Left ventricle myocardium inferior (tissue), 1 donor: ENCODE results near the gene CDH4. TPM values are rescaled to one million over a fixed set of nuclear protein-coding genes. Genes with fewer than 3 reads are reported as not detected.

Experiments used
- DNase-seq: peaks from one replicate; pipeline ENCODE4 v3.0.0-alpha.2; 2020
- H3K27ac ChIP-seq: fragments of 200-600 bp; replicated peaks from 2 replicates; pipeline ENCODE4 v1.8.0; 2021
- H3K27me3 ChIP-seq: fragments of 200-600 bp; 2 replicates; pipeline ENCODE4 v1.8.0; 2021; ENCODE audit warnings: low read depth
- H3K36me3 ChIP-seq: fragments of 200-600 bp; 2 replicates; pipeline ENCODE4 v1.8.0; 2021
- H3K4me1 ChIP-seq: fragments of 200-600 bp; 2 replicates; pipeline ENCODE4 v1.8.0; 2021
- H3K4me3 ChIP-seq: fragments of 200-600 bp; 2 replicates; pipeline ENCODE4 v1.8.0; 2021; ENCODE audit warnings: mild to moderate bottlenecking, moderate library complexity
- H3K9me3 ChIP-seq: fragments of 200-600 bp; replicated peaks from 2 replicates; pipeline ENCODE4 v1.8.0; 2021
- intact Hi-C: fragments of 100-400 bp; cut with micrococcal nuclease; formaldehyde crosslinking; loops from one replicate; pipeline ENCODE4 v1.11.0; 2022
- total RNA-seq: library from RNA; stranded (reverse); fragmentation: NEBNext Ultra II Directional; extraction: Animal tissue kit (Norgen Biotek cat#: 25700); gene quantifications from one replicate; pipeline ENCODE4 v1.2.1, GENCODE V29; 2021
- TF ChIP-seq, protein P1 (sequence below): fragments of 200-600 bp; IDR thresholded peaks from 2 replicates; pipeline ENCODE4 v1.8.0; 2021; ENCODE audit warnings: antibody characterized with exemption, mild to moderate bottlenecking, borderline replicate concordance
- donor health status: DM: no; HTN: yes; CAD: no; lungs with severe emphysema.

Gene CDH4
- total RNA-seq, 1 donor from 2014 or later = 0.05 TPM

DNA sequence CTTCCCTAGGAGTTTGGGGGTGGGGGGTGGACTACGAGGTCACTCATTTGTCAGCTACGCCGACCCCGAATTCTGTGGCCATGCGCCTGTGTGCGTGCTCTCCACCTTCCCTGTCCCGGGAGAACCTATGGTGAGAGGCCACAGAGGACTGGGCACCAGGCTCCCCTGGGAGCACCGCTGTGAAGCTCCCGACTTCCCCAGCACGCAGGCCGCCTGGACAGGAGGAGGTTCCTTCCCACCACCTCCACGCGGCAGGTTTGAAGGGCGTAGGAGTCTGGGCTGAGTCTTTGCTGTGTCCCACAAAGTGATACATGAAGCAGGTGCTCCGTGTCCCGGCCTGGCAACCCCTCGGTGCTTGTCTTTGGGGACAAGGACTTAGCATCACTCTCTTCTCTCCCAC is 107.2 kb downstream of the CDH4 start:
- intact Hi-C loops = no loop called here
- no peak for DNase-seq
- TF ChIP-seq, protein P1, sequence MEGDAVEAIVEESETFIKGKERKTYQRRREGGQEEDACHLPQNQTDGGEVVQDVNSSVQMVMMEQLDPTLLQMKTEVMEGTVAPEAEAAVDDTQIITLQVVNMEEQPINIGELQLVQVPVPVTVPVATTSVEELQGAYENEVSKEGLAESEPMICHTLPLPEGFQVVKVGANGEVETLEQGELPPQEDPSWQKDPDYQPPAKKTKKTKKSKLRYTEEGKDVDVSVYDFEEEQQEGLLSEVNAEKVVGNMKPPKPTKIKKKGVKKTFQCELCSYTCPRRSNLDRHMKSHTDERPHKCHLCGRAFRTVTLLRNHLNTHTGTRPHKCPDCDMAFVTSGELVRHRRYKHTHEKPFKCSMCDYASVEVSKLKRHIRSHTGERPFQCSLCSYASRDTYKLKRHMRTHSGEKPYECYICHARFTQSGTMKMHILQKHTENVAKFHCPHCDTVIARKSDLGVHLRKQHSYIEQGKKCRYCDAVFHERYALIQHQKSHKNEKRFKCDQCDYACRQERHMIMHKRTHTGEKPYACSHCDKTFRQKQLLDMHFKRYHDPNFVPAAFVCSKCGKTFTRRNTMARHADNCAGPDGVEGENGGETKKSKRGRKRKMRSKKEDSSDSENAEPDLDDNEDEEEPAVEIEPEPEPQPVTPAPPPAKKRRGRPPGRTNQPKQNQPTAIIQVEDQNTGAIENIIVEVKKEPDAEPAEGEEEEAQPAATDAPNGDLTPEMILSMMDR = no peak
- Histone ChIP-seq H3K4me1 (no peaks in the 10 kb centered on the region), H3K36me3 (no peaks in the 10 kb centered on the region), H3K27me3 (peaks cover 56% of the 10 kb centered on the region), H3K27ac (no peak overlapping the region), H3K4me3 (no peak overlapping the region), H3K9me3 (no peaks in the 10 kb centered on the region)

DNA sequence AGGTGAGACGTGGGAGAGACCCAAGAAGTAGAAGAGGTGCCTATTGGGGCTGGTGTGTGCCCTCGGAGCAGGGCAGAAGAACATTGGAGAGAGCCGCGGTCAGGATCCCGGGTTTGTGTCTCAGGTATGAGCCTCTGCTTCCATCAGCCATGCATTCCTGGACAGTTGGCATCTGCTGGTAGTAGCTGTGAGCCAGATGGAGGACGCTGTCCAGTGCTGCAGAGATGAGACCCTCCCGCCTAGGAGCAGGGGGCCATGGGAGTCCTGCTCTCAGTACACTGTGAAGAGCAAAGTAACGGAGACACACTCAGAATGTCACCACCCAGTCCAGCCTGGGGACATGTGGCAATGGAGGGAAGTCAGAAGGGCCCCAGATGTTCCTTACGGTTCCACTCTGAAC is 108.2 kb downstream of the CDH4 start:
- H3K27ac ChIP-seq = no peak overlapping the region
- H3K9me3 ChIP-seq = no peaks in the 10 kb centered on the region
- intact Hi-C loops = no loop called here
- no peaks in the 10 kb centered on the region for H3K36me3 ChIP-seq
- DNase-seq = no peak
- H3K4me1 ChIP-seq = no peaks in the 10 kb centered on the region
- H3K27me3 ChIP-seq = peaks cover 52% of the 10 kb centered on the region
- TF ChIP-seq, protein P1 = no peak
- no peak overlapping the region for H3K4me3 ChIP-seq

DNA sequence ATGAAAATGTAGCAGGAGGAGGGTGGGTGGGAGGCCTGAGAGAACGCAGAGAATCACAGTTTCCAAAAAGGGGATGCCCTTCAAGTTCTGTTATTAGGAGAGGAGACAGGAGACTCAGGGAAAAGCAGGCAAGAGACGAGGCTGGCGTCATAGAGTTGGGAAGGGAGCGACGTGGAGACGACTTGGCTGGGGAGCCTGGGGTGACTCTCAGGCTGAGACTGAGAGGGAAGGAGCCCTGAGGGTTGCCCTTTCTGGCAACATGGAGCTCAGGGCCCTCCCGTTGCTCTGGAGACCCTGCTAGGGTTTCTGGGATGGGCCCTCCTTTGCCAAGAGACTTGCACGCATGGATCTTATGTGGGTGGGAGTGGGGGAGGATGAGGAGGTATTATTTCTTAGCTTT is 108.9 kb downstream of the CDH4 start:
- intact Hi-C loops = no loop called here
- no peak overlapping the region for H3K27ac ChIP-seq
- peaks cover 58% of the 10 kb centered on the region for H3K27me3 ChIP-seq
- H3K4me3 ChIP-seq = no peak overlapping the region
- no peaks in the 10 kb centered on the region for H3K4me1 ChIP-seq
- H3K36me3 ChIP-seq = no peaks in the 10 kb centered on the region
- H3K9me3 ChIP-seq = no peaks in the 10 kb centered on the region
- DNase-seq = no peak
- TF ChIP-seq, protein P1 = no peak

DNA sequence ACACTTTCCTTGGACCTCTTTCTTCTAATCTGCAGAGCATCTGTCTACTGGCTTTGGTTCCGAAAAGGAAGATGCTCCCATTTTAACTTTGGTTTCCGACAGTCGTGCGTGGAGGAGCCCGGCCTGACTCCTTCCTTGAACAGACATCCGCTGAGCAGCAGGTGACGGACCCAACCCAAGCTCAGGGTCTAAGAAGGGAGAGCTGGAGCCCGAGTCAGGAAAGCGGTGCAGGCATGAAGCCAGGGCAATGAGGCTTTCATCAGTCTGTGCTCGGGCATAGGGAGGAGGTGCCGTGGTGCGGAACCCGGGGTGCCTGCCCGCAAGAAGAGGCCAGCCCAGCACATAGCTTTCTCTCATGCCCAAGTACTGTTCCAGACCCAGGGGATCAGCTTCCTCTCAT is 109.4 kb downstream of the CDH4 start:
- H3K4me1 ChIP-seq = no peaks in the 10 kb centered on the region
- TF ChIP-seq, protein P1 = no peak
- intact Hi-C loops = no loop called here

DNA sequence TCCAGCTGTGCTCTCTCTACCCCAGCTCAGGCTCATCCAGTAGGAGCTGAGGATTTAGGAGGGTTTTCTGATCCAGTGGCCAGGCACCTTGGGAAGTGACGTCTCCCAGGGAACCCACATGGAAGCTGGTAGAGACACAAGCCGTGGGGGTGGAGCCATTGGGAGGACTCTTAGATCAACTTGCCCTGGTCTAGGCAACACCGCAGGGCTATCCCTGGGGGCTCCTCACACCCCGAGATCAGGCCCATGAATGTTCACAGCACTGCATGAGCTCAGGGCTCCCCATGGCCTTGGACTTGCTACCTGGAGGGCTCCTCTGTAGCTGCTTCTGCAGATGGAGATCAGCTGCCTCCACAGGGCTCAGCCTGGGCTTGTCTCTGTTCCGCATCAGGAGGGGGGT is 112.1 kb downstream of the CDH4 start:
- peaks cover 55% of the 10 kb centered on the region for H3K27me3 ChIP-seq
- intact Hi-C loops = no loop called here
- DNase-seq = no peak

More for the DNA sequence above, 109.4 kb downstream of the CDH4 start:
- Histone ChIP-seq H3K27ac (no peak overlapping the region), H3K9me3 (no peaks in the 10 kb centered on the region), H3K36me3 (no peaks in the 10 kb centered on the region), H3K27me3 (peaks cover 62% of the 10 kb centered on the region), H3K4me3 (no peak overlapping the region)
- DNase-seq = no peak

More for the DNA sequence above, 112.1 kb downstream of the CDH4 start:
- H3K36me3 ChIP-seq = no peaks in the 10 kb centered on the region
- no peaks in the 10 kb centered on the region for H3K4me1 ChIP-seq
- TF ChIP-seq, protein P1 = no peak
- no peak overlapping the region for H3K27ac ChIP-seq
- no peak overlapping the region for H3K4me3 ChIP-seq
- no peaks in the 10 kb centered on the region for H3K9me3 ChIP-seq
